ENCODE data around the gene STXBP5L. TPM values are rescaled to one million over a fixed set of nuclear protein-coding genes. Genes with fewer than 3 reads are reported as not detected.
"Not testable (repeated sequence)": the region's sequence is repeated elsewhere in the genome, so short reads cannot be mapped to it uniquely, and the experiment has no call there.

Gene STXBP5L
- total and polyA plus RNA-seq, 4 donors: not detected

DNA sequence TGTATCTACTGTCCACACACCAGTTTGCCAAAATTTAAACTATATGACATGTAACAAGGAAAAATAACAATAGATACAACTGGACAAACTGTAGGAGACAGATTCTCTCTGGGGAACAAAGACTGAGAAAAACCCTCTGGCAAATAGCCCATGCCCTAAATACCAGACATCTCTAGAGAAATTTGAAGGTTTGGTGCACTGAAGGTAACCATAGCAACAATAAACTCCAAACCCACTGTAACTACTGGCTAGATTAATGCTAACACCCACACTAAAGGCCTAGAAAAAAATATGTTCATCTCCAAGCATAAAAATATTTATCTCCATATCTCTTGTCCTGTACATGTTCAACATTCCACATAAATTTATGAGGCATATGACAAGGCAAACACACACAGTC, 267.1 kb downstream of the STXBP5L start:
- H3K9me3 ChIP-seq (ENCODE audit: control insufficient read depth in 4 of 4, low read length in 3 of 4): peaks cover 0 to 2% (median under 1%) of the 10 kb centered on the region in 4 donors
- no peak for DNase-seq (ENCODE audit: low spot score)
- no peak overlapping the region for H3K9ac ChIP-seq (ENCODE audit: low read depth in 1 of 2, low read length in 2 of 2)
- H3K36me3 ChIP-seq (ENCODE audit: control insufficient read depth in 4 of 4, insufficient read depth in 3 of 4, low read depth in 1 of 4, low read length in 3 of 4): no peaks in the 10 kb centered on the region
- no peak for TF ChIP-seq RXRA (IDR thresholded peaks at IDR 0.05)
- no peak for TF ChIP-seq EGR1 (IDR thresholded peaks at IDR 0.05; ENCODE audit: low read depth in 2 of 2)
- TF ChIP-seq TAF1 (conservative IDR thresholded peaks at IDR 0.05): no peak
- TF ChIP-seq YY1 (IDR thresholded peaks at IDR 0.05): no peak
- TF ChIP-seq, protein P1, sequence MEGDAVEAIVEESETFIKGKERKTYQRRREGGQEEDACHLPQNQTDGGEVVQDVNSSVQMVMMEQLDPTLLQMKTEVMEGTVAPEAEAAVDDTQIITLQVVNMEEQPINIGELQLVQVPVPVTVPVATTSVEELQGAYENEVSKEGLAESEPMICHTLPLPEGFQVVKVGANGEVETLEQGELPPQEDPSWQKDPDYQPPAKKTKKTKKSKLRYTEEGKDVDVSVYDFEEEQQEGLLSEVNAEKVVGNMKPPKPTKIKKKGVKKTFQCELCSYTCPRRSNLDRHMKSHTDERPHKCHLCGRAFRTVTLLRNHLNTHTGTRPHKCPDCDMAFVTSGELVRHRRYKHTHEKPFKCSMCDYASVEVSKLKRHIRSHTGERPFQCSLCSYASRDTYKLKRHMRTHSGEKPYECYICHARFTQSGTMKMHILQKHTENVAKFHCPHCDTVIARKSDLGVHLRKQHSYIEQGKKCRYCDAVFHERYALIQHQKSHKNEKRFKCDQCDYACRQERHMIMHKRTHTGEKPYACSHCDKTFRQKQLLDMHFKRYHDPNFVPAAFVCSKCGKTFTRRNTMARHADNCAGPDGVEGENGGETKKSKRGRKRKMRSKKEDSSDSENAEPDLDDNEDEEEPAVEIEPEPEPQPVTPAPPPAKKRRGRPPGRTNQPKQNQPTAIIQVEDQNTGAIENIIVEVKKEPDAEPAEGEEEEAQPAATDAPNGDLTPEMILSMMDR (IDR thresholded peaks at IDR 0.05; ENCODE audit: low read depth, low read length, missing input control): no peak
- TF ChIP-seq FOXA2 (IDR thresholded peaks at IDR 0.05): no peak
- TF ChIP-seq GABPA (IDR thresholded peaks at IDR 0.05 in 1 of 2, conservative IDR thresholded peaks at IDR 0.05 in 1 of 2): no peak
- TF ChIP-seq FOXA1 (IDR thresholded peaks at IDR 0.05): no peak
- TF ChIP-seq HNF4G (IDR thresholded peaks at IDR 0.05): no peak
- TF ChIP-seq SP1 (IDR thresholded peaks at IDR 0.05): no peak
- TF ChIP-seq ATF3 (IDR thresholded peaks at IDR 0.05): no peak
- TF ChIP-seq RAD21 (IDR thresholded peaks at IDR 0.05): no peak
- no peak for TF ChIP-seq NR2F2 (IDR thresholded peaks at IDR 0.05)
- TF ChIP-seq, protein P2, sequence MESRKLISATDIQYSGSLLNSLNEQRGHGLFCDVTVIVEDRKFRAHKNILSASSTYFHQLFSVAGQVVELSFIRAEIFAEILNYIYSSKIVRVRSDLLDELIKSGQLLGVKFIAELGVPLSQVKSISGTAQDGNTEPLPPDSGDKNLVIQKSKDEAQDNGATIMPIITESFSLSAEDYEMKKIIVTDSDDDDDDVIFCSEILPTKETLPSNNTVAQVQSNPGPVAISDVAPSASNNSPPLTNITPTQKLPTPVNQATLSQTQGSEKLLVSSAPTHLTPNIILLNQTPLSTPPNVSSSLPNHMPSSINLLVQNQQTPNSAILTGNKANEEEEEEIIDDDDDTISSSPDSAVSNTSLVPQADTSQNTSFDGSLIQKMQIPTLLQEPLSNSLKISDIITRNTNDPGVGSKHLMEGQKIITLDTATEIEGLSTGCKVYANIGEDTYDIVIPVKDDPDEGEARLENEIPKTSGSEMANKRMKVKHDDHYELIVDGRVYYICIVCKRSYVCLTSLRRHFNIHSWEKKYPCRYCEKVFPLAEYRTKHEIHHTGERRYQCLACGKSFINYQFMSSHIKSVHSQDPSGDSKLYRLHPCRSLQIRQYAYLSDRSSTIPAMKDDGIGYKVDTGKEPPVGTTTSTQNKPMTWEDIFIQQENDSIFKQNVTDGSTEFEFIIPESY (IDR thresholded peaks at IDR 0.05): no peak
- no peak for TF ChIP-seq MAX (IDR thresholded peaks at IDR 0.05)
- TF ChIP-seq HNF4A (conservative IDR thresholded peaks at IDR 0.05): no peak
- no peak for TF ChIP-seq JUND (IDR thresholded peaks at IDR 0.05)
- TF ChIP-seq REST (IDR thresholded peaks at IDR 0.05): no peak
- no peaks in the 10 kb centered on the region for H3K27me3 ChIP-seq (ENCODE audit: control insufficient read depth in 4 of 4, insufficient read depth in 4 of 4, low read length in 3 of 4)
- H3K4me3 ChIP-seq (ENCODE audit: low read depth in 1 of 3, low read length in 3 of 3): no peak overlapping the region
- H3K4me1 ChIP-seq (ENCODE audit: control insufficient read depth in 4 of 4, insufficient read depth in 4 of 4, low read length in 3 of 4): no peaks in the 10 kb centered on the region
- H3K27ac ChIP-seq (ENCODE audit: low read depth in 1 of 2, low read length in 2 of 2): no peak overlapping the region

GRCh38 chr3:121190626-121191025, 282.6 kb downstream of the STXBP5L start:
- not testable (repeated sequence) for H3K4me1 ChIP-seq (ENCODE audit: control insufficient read depth in 4 of 4, insufficient read depth in 4 of 4, low read length in 3 of 4); DNase-seq (ENCODE audit: low spot score); H3K27me3 ChIP-seq (ENCODE audit: control insufficient read depth in 4 of 4, insufficient read depth in 4 of 4, low read length in 3 of 4); H3K36me3 ChIP-seq (ENCODE audit: control insufficient read depth in 4 of 4, insufficient read depth in 3 of 4, low read depth in 1 of 4, low read length in 3 of 4); H3K9me3 ChIP-seq (ENCODE audit: control insufficient read depth in 4 of 4, low read length in 3 of 4); H3K27ac ChIP-seq (ENCODE audit: low read depth in 1 of 2, low read length in 2 of 2); H3K4me3 ChIP-seq (ENCODE audit: low read depth in 1 of 3, low read length in 3 of 3); H3K9ac ChIP-seq (ENCODE audit: low read depth in 1 of 2, low read length in 2 of 2)
- WGBS: 94% methylated on average over 26 of the region's 26 CpGs

All from liver (tissue), 9 donors.